GM19043 (cell line): ENCODE results near the gene CSTF2T.

Experiments used
- ATAC-seq: cut with Tn5 transposase; IDR thresholded peaks from one replicate; pipeline ENCODE4 v1.9.1; 2021; ENCODE audit warnings: low read depth; ENCODE audit not compliant: unreplicated experiment

CSTF2T gene

GRCh38 chr10:51653025-51653424, 46.4 kb downstream of the CSTF2T start:
- no peak for ATAC-seq

- no peak for ATAC-seq
Observed at GRCh38 chr10:51651063-51651462, 48.3 kb downstream of the CSTF2T start.

DNA sequence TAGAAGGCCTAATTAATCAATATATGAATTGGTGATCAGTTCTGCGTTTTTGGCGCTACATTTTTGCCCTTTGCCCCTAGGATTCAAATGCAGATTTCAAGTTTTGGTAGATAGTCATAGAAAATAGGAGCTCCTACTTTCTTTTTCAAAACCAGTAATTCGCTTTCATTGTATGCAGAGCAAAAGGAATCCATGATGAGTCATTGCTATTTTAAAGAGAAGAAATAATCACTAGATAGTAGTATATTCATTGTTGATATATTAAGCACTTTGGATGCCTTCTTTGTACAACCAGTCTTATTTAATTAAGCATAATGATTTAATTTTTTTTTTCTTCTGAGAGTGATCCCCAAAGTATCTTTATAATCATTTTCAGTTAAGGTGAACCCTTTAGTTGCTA, 50.3 kb downstream of the CSTF2T start:
- ATAC-seq: no peak
